Type B pancreatic cell (in vitro differentiated cells): ENCODE data around the gene YIF1A. TPM values are rescaled to one million over a fixed set of nuclear protein-coding genes. Genes with fewer than 3 reads are reported as not detected.

Experiments used
- DNase-seq: peaks from one replicate; pipeline ENCODE4 v3.0.0; 2021; ENCODE audit warnings: mixed read lengths; ENCODE audit not compliant: unreplicated experiment; ENCODE audit errors: extremely low spot score
- H3K27ac Mint-ChIP-seq: 2 replicates; pipeline ENCODE4 v1.8.0; 2021; ENCODE audit warnings: mild to moderate bottlenecking, mixed read lengths
- H3K27me3 Mint-ChIP-seq: 2 replicates; pipeline ENCODE4 v1.8.0; 2021; ENCODE audit warnings: mixed read lengths
- H3K36me3 Mint-ChIP-seq: 2 replicates; pipeline ENCODE4 v1.8.0; 2021; ENCODE audit warnings: mixed read lengths
- H3K4me1 Mint-ChIP-seq: one replicate; pipeline ENCODE4 v1.8.0; 2021; ENCODE audit warnings: mixed read lengths; ENCODE audit not compliant: unreplicated experiment
- H3K4me3 Mint-ChIP-seq: 2 replicates; pipeline ENCODE4 v1.8.0; 2021; ENCODE audit warnings: mild to moderate bottlenecking, mixed read lengths
- H3K9me3 Mint-ChIP-seq: 2 replicates; pipeline ENCODE4 v1.8.0; 2021; ENCODE audit warnings: mixed read lengths
- total RNA-seq: library from RNA; stranded (reverse); gene quantifications from 2 replicates; pipeline ENCODE4 v1.2.1, GENCODE V29; 2021; ENCODE audit warnings: low replicate concordance
- TF ChIP-seq, protein P1 (sequence below): fragments of 200-600 bp; sonication (generic); conservative IDR thresholded peaks from 2 replicates; pipeline ENCODE4 v1.5.0; 2021; ENCODE audit warnings: antibody characterized with exemption, mild to moderate bottlenecking

Gene YIF1A
- total RNA-seq, 1 donor from 2014 or later = 87.0 TPM

DNA sequence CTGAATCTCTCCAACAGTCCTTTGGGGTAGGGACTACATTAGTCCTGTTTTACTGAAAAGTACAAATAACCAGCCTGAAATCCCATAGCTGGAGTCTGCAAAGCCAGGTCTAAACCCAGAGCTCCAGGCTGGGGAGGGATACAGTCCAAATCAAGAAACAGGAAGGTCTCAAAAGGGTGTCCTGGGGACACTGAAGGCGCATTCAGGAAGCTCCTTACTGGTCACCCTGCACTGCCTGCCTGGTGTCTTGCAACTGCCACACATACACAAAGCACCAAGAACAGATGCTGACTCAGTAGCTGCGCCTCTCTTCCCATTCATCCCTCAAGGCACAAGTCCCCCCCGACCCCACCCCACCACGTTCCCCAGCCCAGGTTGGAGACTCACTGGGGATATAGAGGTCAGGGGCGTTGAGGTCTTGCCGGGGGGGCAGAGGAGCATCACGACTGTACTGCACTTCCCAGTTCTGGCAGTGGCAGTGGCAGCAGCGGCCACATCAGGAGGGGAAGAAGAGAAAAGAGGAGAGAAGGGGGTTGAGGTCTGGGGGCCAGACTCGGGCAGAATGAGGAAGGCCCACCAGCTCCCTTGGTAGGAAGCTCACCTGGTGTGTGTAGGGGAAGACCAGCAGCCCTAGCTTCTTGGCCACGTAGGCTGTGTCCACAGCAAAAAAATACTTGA, 1.6 kb downstream of the YIF1A start:
- TF ChIP-seq, protein P1, sequence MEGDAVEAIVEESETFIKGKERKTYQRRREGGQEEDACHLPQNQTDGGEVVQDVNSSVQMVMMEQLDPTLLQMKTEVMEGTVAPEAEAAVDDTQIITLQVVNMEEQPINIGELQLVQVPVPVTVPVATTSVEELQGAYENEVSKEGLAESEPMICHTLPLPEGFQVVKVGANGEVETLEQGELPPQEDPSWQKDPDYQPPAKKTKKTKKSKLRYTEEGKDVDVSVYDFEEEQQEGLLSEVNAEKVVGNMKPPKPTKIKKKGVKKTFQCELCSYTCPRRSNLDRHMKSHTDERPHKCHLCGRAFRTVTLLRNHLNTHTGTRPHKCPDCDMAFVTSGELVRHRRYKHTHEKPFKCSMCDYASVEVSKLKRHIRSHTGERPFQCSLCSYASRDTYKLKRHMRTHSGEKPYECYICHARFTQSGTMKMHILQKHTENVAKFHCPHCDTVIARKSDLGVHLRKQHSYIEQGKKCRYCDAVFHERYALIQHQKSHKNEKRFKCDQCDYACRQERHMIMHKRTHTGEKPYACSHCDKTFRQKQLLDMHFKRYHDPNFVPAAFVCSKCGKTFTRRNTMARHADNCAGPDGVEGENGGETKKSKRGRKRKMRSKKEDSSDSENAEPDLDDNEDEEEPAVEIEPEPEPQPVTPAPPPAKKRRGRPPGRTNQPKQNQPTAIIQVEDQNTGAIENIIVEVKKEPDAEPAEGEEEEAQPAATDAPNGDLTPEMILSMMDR = no peak
- H3K9me3 Mint-ChIP-seq = no peaks in the 10 kb centered on the region
- peaks cover 25% of the 10 kb centered on the region for H3K27me3 Mint-ChIP-seq
- no peak for DNase-seq
- H3K27ac Mint-ChIP-seq = peak overlapping the region; percentile 53
- H3K4me3 Mint-ChIP-seq = peak overlapping the region; percentile 72
- H3K36me3 Mint-ChIP-seq = peaks cover 3% of the 10 kb centered on the region
- peaks cover 18% of the 10 kb centered on the region for H3K4me1 Mint-ChIP-seq

DNA sequence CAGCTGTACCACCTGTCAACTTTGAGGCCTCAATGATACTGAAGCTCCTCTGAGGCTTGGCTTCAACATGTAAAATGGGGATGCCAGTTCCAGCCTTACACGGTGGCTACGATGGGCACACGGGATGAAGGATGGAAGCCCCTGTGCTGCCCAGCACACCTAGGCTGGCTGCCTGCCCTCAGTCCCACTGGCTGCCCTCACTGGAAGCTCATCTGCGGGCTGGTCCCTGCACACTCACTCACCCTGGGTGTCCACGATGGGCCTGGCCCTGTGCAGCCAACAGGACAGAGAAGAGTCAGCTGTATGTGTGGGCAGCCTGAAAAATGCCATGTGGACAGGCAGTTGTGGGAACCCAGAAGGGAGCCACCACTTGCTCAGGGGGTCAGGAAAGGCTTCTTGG, 2.2 kb downstream of the YIF1A start:
- no peaks in the 10 kb centered on the region for H3K9me3 Mint-ChIP-seq
- peaks cover 3% of the 10 kb centered on the region for H3K36me3 Mint-ChIP-seq
- DNase-seq = no peak
- peaks cover 24% of the 10 kb centered on the region for H3K27me3 Mint-ChIP-seq
- H3K4me3 Mint-ChIP-seq = peak overlapping the region; percentile 72
- TF ChIP-seq, protein P1 = no peak
- peaks cover 18% of the 10 kb centered on the region for H3K4me1 Mint-ChIP-seq
- no peak overlapping the region for H3K27ac Mint-ChIP-seq

DNA sequence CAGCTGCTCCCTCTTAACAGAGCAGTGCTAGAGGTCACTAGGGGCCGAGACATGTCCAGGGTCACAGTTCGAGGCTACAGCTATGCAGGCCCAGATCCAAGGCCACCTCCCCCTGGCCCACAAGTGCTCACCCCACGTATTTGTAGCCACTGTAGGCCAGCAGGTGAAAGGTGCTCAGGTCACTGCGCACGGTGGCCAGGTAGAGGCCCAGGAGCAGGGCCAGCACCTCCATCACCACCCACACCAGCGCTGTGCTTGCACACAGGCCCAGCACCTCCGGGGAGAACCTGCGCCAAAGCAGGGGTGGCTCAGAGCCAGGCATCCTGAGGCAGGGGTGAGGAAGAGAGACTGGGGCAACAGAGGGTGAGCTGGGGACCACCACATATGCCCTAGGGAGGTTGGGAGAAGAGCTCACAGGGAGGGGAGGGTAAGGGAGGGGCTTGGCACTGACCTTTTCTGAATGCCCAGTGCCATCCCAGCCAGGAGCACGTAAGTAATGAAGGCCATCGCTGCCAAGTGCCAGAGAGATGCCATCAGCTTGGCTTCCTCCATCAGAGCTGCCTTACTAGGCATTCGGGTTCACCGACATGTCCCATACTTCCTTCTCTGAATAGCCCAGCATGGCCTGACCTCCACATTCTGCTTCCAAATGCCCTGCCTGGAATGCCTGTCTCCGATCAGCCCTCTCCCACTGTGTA, 3.5 kb downstream of the YIF1A start:
- DNase-seq = no peak
- Mint-ChIP-seq H3K27ac (no peak overlapping the region), H3K4me3 (peak overlapping the region; percentile 65)

GRCh38 chr11:66284526-66285078, 4.3 kb downstream of the YIF1A start:
- Mint-ChIP-seq H3K4me1 (peaks cover 17% of the 10 kb centered on the region), H3K9me3 (no peaks in the 10 kb centered on the region), H3K36me3 (peaks cover 3% of the 10 kb centered on the region), H3K27me3 (peaks cover 11% of the 10 kb centered on the region), H3K27ac (no peak overlapping the region), H3K4me3 (no peak overlapping the region)
- TF ChIP-seq, protein P1 = no peak
- DNase-seq = no peak

More for the DNA sequence above, 3.5 kb downstream of the YIF1A start:
- Mint-ChIP-seq H3K27me3 (peaks cover 19% of the 10 kb centered on the region), H3K4me1 (peaks cover 23% of the 10 kb centered on the region), H3K9me3 (no peaks in the 10 kb centered on the region), H3K36me3 (peaks cover 3% of the 10 kb centered on the region)
- TF ChIP-seq, protein P1 = no peak

GRCh38 chr11:66283461-66284105, 5.4 kb downstream of the YIF1A start:
- H3K9me3 Mint-ChIP-seq = no peaks in the 10 kb centered on the region
- H3K4me3 Mint-ChIP-seq = no peak overlapping the region
- peak overlapping the region; percentile 79 for H3K27ac Mint-ChIP-seq
- TF ChIP-seq, protein P1 = peak; percentile 16
- no peak for DNase-seq
- H3K4me1 Mint-ChIP-seq = peaks cover 21% of the 10 kb centered on the region
- no peaks in the 10 kb centered on the region for H3K36me3 Mint-ChIP-seq
- H3K27me3 Mint-ChIP-seq = peaks cover 4% of the 10 kb centered on the region
